Measurements from ENCODE around the gene COMMD6.

DNA sequence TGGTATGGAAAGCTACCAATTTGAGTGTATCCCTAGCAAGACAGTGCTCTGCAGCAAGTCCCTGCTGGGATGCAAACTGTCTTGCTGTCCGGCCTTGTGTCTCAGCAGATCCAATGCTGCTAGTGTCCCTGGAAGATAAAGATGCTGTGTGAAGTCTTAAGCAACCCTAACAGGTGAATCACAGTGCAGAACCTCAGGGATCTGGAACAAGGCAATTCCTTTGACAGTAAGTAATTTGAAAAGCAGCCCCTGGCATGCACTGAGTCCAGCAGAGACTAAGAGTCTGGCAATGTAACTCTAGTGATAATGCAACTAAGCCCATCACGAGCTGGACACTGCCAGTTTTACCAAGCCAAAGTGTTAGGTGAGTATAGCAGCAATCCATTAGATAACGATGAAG is 10.3 kb upstream of the COMMD6 start:
- TF ChIP-seq POLR2AphosphoS5 (IDR thresholded peaks at IDR 0.05), result no peak
- TF ChIP-seq, protein P1, sequence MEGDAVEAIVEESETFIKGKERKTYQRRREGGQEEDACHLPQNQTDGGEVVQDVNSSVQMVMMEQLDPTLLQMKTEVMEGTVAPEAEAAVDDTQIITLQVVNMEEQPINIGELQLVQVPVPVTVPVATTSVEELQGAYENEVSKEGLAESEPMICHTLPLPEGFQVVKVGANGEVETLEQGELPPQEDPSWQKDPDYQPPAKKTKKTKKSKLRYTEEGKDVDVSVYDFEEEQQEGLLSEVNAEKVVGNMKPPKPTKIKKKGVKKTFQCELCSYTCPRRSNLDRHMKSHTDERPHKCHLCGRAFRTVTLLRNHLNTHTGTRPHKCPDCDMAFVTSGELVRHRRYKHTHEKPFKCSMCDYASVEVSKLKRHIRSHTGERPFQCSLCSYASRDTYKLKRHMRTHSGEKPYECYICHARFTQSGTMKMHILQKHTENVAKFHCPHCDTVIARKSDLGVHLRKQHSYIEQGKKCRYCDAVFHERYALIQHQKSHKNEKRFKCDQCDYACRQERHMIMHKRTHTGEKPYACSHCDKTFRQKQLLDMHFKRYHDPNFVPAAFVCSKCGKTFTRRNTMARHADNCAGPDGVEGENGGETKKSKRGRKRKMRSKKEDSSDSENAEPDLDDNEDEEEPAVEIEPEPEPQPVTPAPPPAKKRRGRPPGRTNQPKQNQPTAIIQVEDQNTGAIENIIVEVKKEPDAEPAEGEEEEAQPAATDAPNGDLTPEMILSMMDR (IDR thresholded peaks at IDR 0.05 in 8 of 11, conservative IDR thresholded peaks at IDR 0.05 in 3 of 11), result no peak
- no peak for TF ChIP-seq POLR2A (IDR thresholded peaks at IDR 0.05)
